Keratinocyte (primary cell): Measurements from ENCODE around the gene TRAF7. TPM values are rescaled to one million over a fixed set of nuclear protein-coding genes. Genes with fewer than 3 reads are reported as not detected.
"Not testable (repeated sequence)": the region's sequence is repeated elsewhere in the genome, so short reads cannot be mapped to it uniquely, and the experiment has no call there.

Experiments used
- DNase-seq: peaks from one replicate; pipeline ENCODE4 v3.0.0-alpha.2; 2011; ENCODE audit warnings: low read depth, missing footprints, low spot score
- FAIRE-seq: peaks from 2 replicates; lab custom pipeline; 2011; peaks lifted over from hg19 to GRCh38; lab: Jason Lieb, UNC
- H2AFZ ChIP-seq: 2 replicates; pipeline ENCODE4 v1.6.0; 2012; ENCODE audit warnings: low read length, control low read depth, inconsistent platforms; ENCODE audit not compliant: control insufficient read depth
- H3K27ac ChIP-seq: 2 replicates; pipeline ENCODE4 v1.5.1; 2011; ENCODE audit warnings: low read length; ENCODE audit not compliant: control insufficient read depth, insufficient read depth
- H3K27me3 ChIP-seq: 3 replicates; pipeline ENCODE4 v1.6.0; 2011; ENCODE audit warnings: low read length; ENCODE audit not compliant: control insufficient read depth, insufficient read depth; ENCODE audit errors: extremely low read depth
- H3K36me3 ChIP-seq, 2 experiments: 2 replicates in 1 of 2; 3 replicates in 1 of 2; pipeline ENCODE4 v1.5.1; 2011; ENCODE audit warnings: low read length in 2 of 2, mild to moderate bottlenecking in 1 of 2; ENCODE audit not compliant: control insufficient read depth in 2 of 2, insufficient read depth in 2 of 2; ENCODE audit errors: extremely low read depth in 1 of 2
- H3K4me1 ChIP-seq: 3 replicates; pipeline ENCODE4 v1.5.1; 2011; ENCODE audit warnings: low read length; ENCODE audit not compliant: control insufficient read depth, insufficient read depth; ENCODE audit errors: extremely low read depth
- H3K4me2 ChIP-seq: 3 replicates; pipeline ENCODE4 v1.6.0; 2011; ENCODE audit warnings: low read depth, low read length; ENCODE audit not compliant: control insufficient read depth, insufficient read depth; ENCODE audit errors: extremely low read depth
- H3K4me3 ChIP-seq, 3 experiments: fragments of 200-600 bp in 1 of 3; sonication (generic) in 1 of 3; 2 replicates in 2 of 3; 3 replicates in 1 of 3; pipeline ENCODE4 v1.5.1; 2011 to 2016; ENCODE audit warnings: low read length in 3 of 3, mild to moderate bottlenecking in 3 of 3, control low read depth in 2 of 3, inconsistent platforms in 1 of 3, low read depth in 1 of 3, mixed read lengths in 1 of 3, mixed run types in 1 of 3, moderate library complexity in 1 of 3; ENCODE audit not compliant: control insufficient read depth in 2 of 3, insufficient read depth in 2 of 3; ENCODE audit errors: extremely low read depth in 1 of 3
- H3K79me2 ChIP-seq: 2 replicates; pipeline ENCODE4 v1.6.0; 2012; ENCODE audit warnings: low read length; ENCODE audit not compliant: control insufficient read depth, insufficient read depth
- H3K9ac ChIP-seq: 3 replicates; pipeline ENCODE4 v1.6.0; 2011; ENCODE audit warnings: low read length; ENCODE audit not compliant: control insufficient read depth, insufficient read depth; ENCODE audit errors: extremely low read depth
- H3K9me1 ChIP-seq: 3 replicates; pipeline ENCODE4 v1.6.0; 2011; ENCODE audit warnings: low read length; ENCODE audit not compliant: control insufficient read depth, insufficient read depth; ENCODE audit errors: extremely low read depth
- H3K9me3 ChIP-seq: 2 replicates; pipeline ENCODE4 v1.5.1; 2012; ENCODE audit warnings: low read depth, low read length; ENCODE audit not compliant: control insufficient read depth
- H4K20me1 ChIP-seq: 3 replicates; pipeline ENCODE4 v1.6.0; 2011; ENCODE audit warnings: low read length; ENCODE audit not compliant: control insufficient read depth, insufficient read depth; ENCODE audit errors: extremely low read depth
- CTCF ChIP-seq, 3 experiments: IDR thresholded peaks in 1 of 3; conservative IDR thresholded peaks in 1 of 3; optimal IDR thresholded peaks in 1 of 3; 2 replicates in 2 of 3; 3 replicates in 1 of 3; pipeline versions ENCODE3 to v1.5.1; 2011; ENCODE audit warnings: low read length in 3 of 3, mild to moderate bottlenecking in 3 of 3, moderate library complexity in 2 of 3, control low read depth in 1 of 3, inconsistent platforms in 1 of 3; ENCODE audit not compliant: insufficient read depth in 2 of 3; ENCODE audit errors: extremely low read depth in 1 of 3
- EZH2 ChIP-seq: IDR thresholded peaks from one replicate; pipeline ENCODE4 v1.6.1; 2012; ENCODE audit warnings: inconsistent platforms, mild to moderate bottlenecking, low read length, moderate library complexity
- dilution Hi-C: fragments of 300-500 bp; cut with MboI; formaldehyde crosslinking; loops from one replicate; pipeline ENCODE4 v1.7.0; 2020; ENCODE audit warnings: low sequenced_read_pairs; ENCODE audit not compliant: extremely low pct_ligation_motif_present
- polyA plus RNA-seq, 5 experiments: library from polyadenylated mRNA; depleted of rRNA in 3 of 5; stranded (reverse) in 3 of 5; stranded (forward) in 1 of 5; unstranded in 1 of 5; fragments of >200 nt; gene quantifications; 1 replicate in 1 of 5; 2 replicates in 3 of 5; 3 replicates in 1 of 5; pipeline versions ENCODE4 v1.2.1 to v1.2.3, GENCODE V29; 2011 to 2012; ENCODE audit warnings: missing spikeins in 2 of 5, low read depth in 1 of 5, low replicate concordance in 1 of 5

TRAF7 gene
- polyA plus RNA-seq, 1 donor (not counting 4 experiments of a cell fraction or from before 2014, with no cell fraction given) = 38.4 TPM

- no peaks in the 10 kb centered on the region for H3K4me1 ChIP-seq
- H2AFZ ChIP-seq = no peak overlapping the region
- no peaks in the 10 kb centered on the region for H3K9me1 ChIP-seq
- dilution Hi-C loops = no loop called here
- H3K36me3 ChIP-seq = peaks cover 0 to 3% of the 10 kb centered on the region in 2 experiments
- no peaks in the 10 kb centered on the region for H3K27me3 ChIP-seq
- peaks cover 2% of the 10 kb centered on the region for H4K20me1 ChIP-seq
- H3K4me3 ChIP-seq = no peak overlapping the region
- H3K27ac ChIP-seq = no peak overlapping the region
- peaks cover 12% of the 10 kb centered on the region for H3K79me2 ChIP-seq
- no peak for FAIRE-seq
- no peak overlapping the region for H3K9ac ChIP-seq
- TF ChIP-seq EZH2 = no peak
- no peak for TF ChIP-seq CTCF (optimal IDR thresholded peaks at IDR 0.05 in 1 of 3, IDR thresholded peaks at IDR 0.05 in 1 of 3, conservative IDR thresholded peaks at IDR 0.05 in 1 of 3; ENCODE audit: extremely low read depth in 1 of 3, insufficient read depth in 2 of 3, low read length in 3 of 3)
- H3K4me2 ChIP-seq = no peak overlapping the region
- DNase-seq = no peak
- no peaks in the 10 kb centered on the region for H3K9me3 ChIP-seq
Observed at GRCh38 chr16:2115591-2115973, 40.0 kb upstream of the TRAF7 start.

- H3K36me3 ChIP-seq, FAIRE-seq, H3K4me1 ChIP-seq, H3K4me2 ChIP-seq, H3K27me3 ChIP-seq, H2AFZ ChIP-seq, H3K9me3 ChIP-seq, H4K20me1 ChIP-seq, H3K9ac ChIP-seq, H3K27ac ChIP-seq, DNase-seq, dilution Hi-C loops, H3K4me3 ChIP-seq, H3K9me1 ChIP-seq: not testable (repeated sequence)
- H3K79me2 ChIP-seq = peaks cover 16% of the 10 kb centered on the region
Observed at GRCh38 chr16:2116428-2116827, 39.2 kb upstream of the TRAF7 start.

- H3K9ac ChIP-seq, H3K9me3 ChIP-seq, H3K4me1 ChIP-seq, H3K9me1 ChIP-seq, dilution Hi-C loops, H2AFZ ChIP-seq, H3K4me2 ChIP-seq, H3K36me3 ChIP-seq, H3K27me3 ChIP-seq, DNase-seq, H3K27ac ChIP-seq, FAIRE-seq, H4K20me1 ChIP-seq, H3K4me3 ChIP-seq: not testable (repeated sequence)
- H3K79me2 ChIP-seq = peaks cover 20% of the 10 kb centered on the region
Observed at GRCh38 chr16:2117341-2117740, 38.2 kb upstream of the TRAF7 start.

GRCh38 chr16:2117960-2118722 lies 37.4 kb upstream of the TRAF7 start:
- Histone ChIP-seq H3K79me2 (peaks cover 24% of the 10 kb centered on the region), H3K4me1 (peaks cover 12% of the 10 kb centered on the region)
- H3K4me3 ChIP-seq, H3K9me3 ChIP-seq, H3K27me3 ChIP-seq, H2AFZ ChIP-seq, H3K4me2 ChIP-seq, H3K9me1 ChIP-seq, dilution Hi-C loops, H3K9ac ChIP-seq, DNase-seq, H4K20me1 ChIP-seq, H3K27ac ChIP-seq, H3K36me3 ChIP-seq, FAIRE-seq: not testable (repeated sequence)
